ENCODE data around the gene PALLD.

GRCh38 chr4:168678751-168679366, 182.0 kb downstream of the PALLD start:
- TF ChIP-seq EZH2 (IDR thresholded peaks at IDR 0.05) (no peak), CTCF (IDR thresholded peaks at IDR 0.05) (no peak), EZH2phosphoT487 (IDR thresholded peaks at IDR 0.05) (no peak)
